MM.1S (cell line): ENCODE data around the gene UQCRHL.

Source experiments
- EZH2 ChIP-seq: fragments of 300-600 bp; sonication (generic); optimal IDR thresholded peaks from 2 replicates; pipeline ENCODE3; 2017; ENCODE audit warnings: low read depth, mild to moderate bottlenecking, antibody characterized with exemption, low read length, mixed read lengths
- TF ChIP-seq, protein P1 (sequence below): fragments of 300-600 bp; sonication (generic); IDR thresholded peaks from 2 replicates; pipeline ENCODE4 v1.5.1; 2016; ENCODE audit warnings: antibody characterized with exemption, low read length, mixed read lengths

DNA sequence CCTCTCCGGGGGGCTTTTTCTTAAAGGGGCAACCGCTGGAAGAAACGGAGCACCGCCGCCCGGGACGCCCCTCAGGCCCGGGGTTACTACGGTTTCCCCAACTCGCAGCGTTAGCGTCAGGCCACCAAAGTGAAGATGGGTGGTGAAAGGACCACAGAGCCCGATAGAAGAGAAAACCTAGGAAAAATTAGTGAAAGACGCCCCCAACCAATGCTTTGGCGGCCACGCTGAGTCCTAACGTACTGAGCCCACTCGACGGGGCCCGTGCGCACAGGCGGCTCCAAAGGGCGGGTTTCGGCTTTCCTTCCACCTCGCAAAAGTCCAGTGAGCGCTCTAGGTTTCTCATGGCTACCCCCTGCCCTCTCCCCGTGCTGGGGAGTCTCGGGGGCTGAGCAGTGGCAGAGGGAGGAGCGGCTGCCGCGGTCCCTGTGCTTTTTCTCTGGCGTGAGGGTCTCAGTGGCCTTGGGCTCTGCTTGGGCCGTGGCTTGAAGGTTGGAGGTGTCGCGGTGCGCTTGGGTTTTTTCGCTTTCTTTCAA is 27.8 kb upstream of the UQCRHL start:
- TF ChIP-seq, protein P1, sequence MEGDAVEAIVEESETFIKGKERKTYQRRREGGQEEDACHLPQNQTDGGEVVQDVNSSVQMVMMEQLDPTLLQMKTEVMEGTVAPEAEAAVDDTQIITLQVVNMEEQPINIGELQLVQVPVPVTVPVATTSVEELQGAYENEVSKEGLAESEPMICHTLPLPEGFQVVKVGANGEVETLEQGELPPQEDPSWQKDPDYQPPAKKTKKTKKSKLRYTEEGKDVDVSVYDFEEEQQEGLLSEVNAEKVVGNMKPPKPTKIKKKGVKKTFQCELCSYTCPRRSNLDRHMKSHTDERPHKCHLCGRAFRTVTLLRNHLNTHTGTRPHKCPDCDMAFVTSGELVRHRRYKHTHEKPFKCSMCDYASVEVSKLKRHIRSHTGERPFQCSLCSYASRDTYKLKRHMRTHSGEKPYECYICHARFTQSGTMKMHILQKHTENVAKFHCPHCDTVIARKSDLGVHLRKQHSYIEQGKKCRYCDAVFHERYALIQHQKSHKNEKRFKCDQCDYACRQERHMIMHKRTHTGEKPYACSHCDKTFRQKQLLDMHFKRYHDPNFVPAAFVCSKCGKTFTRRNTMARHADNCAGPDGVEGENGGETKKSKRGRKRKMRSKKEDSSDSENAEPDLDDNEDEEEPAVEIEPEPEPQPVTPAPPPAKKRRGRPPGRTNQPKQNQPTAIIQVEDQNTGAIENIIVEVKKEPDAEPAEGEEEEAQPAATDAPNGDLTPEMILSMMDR, result no peak
- TF ChIP-seq EZH2, result no peak
